Central memory CD8-positive, alpha-beta T cell (primary cell): Measurements from ENCODE around the gene TMEM119.
"Not testable (repeated sequence)": the region's sequence is repeated elsewhere in the genome, so short reads cannot be mapped to it uniquely, and the experiment has no call there.

Experiments used
- ATAC-seq: fragments of 150-1000 bp; cut with Tn5 transposase; replicated peaks from 2 replicates; pipeline ENCODE4 v1.10.0; 2022; ENCODE audit warnings: mild to moderate bottlenecking, moderate FRiP score, moderate number of reproducible peaks; ENCODE audit not compliant: poor library complexity, severe bottlenecking; ENCODE audit errors: extremely low read depth
- DNase-seq, 2 donors: peaks; one replicate each; pipeline ENCODE4 v3.0.0; 2021; ENCODE audit warnings: low spot score in 2 of 2
- H3K27ac Mint-ChIP-seq: one replicate; pipeline ENCODE4 v1.8.0; 2022; ENCODE audit warnings: low read depth, mild to moderate bottlenecking, moderate library complexity, mixed read lengths
- H3K27me3 Mint-ChIP-seq: one replicate; pipeline ENCODE4 v1.8.0; 2022; ENCODE audit warnings: mixed read lengths
- H3K36me3 Mint-ChIP-seq: one replicate; pipeline ENCODE4 v1.8.0; 2022; ENCODE audit warnings: mild to moderate bottlenecking, moderate library complexity, mixed read lengths; ENCODE audit not compliant: insufficient read depth
- H3K4me1 Mint-ChIP-seq: one replicate; pipeline ENCODE4 v1.8.0; 2022; ENCODE audit warnings: mixed read lengths
- H3K4me3 Mint-ChIP-seq: one replicate; pipeline ENCODE4 v1.8.0; 2022; ENCODE audit warnings: mild to moderate bottlenecking, moderate library complexity, mixed read lengths
- H3K9me3 Mint-ChIP-seq: one replicate; pipeline ENCODE4 v1.8.0; 2022; ENCODE audit warnings: mixed read lengths

Gene TMEM119

DNA sequence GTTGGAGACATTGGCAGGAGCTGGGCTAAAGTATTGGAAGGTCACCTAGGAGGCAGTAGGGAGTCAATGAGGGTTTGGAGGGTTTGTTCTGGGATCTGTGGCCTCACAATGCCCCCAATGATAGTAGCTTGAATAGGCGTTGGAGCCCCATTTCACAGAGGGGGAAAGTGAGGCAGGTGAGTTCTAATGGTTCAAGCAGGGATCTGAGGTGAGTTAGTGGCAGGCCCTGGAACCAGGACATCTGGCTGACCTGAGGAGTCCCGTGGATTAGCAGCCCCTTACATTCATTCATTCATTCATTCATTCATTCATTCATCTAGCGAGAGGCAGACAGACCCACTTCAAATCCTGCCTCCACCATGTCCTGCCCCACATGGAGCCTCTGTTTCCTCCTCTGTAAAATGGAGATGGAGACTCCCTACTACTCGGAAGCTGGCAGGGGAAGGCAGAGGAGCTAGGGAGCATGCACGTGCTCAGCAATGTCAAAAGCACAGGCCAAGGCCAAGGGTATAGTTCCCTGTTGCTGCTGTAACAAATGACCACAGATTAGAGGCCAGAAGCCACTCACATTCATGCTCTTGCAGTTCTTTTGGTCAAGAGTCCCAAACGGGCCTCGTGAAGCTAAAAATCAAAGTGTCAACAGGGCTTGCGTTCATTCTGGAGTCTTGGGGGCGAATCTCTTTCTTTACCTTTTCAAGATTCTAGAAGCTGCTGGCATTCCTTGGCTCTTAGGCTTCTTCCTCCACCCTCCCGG is 2.2 kb upstream of the TMEM119 start:
- H3K9me3 Mint-ChIP-seq, result no peaks in the 10 kb centered on the region
- H3K36me3 Mint-ChIP-seq, result no peaks in the 10 kb centered on the region
- no peak overlapping the region for H3K27ac Mint-ChIP-seq
- H3K27me3 Mint-ChIP-seq, result no peaks in the 10 kb centered on the region
- DNase-seq (no peak), ATAC-seq (no peak)
- no peaks in the 10 kb centered on the region for H3K4me1 Mint-ChIP-seq
- H3K4me3 Mint-ChIP-seq, result no peak overlapping the region

- H3K27me3 Mint-ChIP-seq, result no peaks in the 10 kb centered on the region
- H3K9me3 Mint-ChIP-seq, result no peaks in the 10 kb centered on the region
- no peaks in the 10 kb centered on the region for H3K4me1 Mint-ChIP-seq
- ATAC-seq, result no peak
- H3K27ac Mint-ChIP-seq, result no peak overlapping the region
- no peak for DNase-seq
- no peak overlapping the region for H3K4me3 Mint-ChIP-seq
- H3K36me3 Mint-ChIP-seq, result no peaks in the 10 kb centered on the region
These were observed 1.7 kb upstream of the TMEM119 start for GRCh38 chr12:108599541-108599940.

DNA sequence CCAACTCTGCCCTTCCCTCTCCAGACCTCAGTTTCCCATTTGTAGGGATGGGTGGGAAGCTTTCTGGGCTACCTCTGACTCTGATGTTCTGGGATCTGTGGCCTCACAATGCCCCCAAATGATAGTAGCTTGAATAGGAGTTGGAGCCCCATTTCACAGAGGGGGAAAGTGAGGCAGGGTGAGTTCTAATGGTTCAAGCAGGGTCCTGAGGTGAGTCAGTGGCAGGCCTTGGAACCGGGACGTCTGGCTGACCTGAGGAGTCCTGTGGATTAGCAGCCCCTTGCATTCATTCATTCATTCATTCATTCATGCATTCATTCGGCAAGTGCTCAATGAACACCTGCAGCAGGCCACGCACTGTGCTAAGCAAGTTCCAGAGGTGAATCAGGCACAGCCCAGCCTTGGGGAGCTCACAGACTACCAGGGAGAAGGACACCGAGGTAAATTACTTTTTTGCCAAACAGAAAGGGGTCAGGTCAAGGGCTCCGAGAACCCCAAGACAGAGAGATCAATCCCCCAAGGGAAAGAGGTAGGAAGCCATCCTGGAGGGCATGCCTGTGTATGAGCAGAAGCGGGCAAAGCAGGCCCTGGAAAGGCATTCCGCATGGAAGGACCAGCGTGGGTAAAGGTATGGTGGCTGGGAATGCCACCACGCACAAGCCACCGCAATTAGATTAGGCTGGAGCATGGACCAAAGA is 818 bp upstream of the TMEM119 start:
- Mint-ChIP-seq H3K36me3 (no peaks in the 10 kb centered on the region), H3K27me3 (no peaks in the 10 kb centered on the region), H3K4me3 (no peak overlapping the region), H3K9me3 (no peaks in the 10 kb centered on the region), H3K27ac (no peak overlapping the region), H3K4me1 (no peaks in the 10 kb centered on the region)
- DNase-seq (no peak), ATAC-seq (no peak)

DNA sequence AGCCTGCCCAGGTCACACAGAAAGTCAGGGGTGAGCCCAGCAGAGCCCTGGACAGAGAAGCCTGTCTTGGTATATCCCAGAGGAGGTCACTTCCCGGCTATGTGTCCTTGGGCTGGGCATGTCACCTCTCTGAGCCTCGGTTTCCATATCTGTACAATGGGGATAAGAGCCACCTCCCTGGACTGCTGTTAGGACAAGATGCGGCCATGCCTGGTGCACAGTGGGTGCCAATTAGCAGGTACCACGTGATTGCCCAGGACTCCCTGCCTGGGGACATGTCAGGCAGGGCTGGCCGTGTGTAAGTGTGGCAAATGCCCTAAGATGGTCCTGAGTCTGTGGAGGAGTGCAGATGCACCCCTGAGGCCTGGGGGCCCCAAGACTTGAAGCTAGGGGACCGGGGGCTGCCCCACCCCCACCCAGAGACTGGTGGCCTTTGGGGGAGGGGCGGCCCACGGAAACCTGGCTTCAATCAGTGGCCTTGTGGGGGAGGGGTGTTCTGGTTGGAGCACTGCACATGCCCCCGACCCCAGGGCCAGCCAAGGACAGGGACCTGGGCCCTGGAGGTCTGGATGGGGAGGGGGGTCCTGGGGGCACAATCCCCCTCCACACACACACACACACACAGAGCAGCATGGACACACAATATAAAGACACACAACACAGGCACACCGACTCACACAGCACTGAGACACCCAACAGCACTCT is 878 bp downstream of the TMEM119 start:
- Mint-ChIP-seq H3K27ac (no peak overlapping the region), H3K9me3 (no peaks in the 10 kb centered on the region), H3K4me3 (no peak overlapping the region), H3K36me3 (no peaks in the 10 kb centered on the region), H3K27me3 (no peaks in the 10 kb centered on the region), H3K4me1 (no peaks in the 10 kb centered on the region)
- ATAC-seq, result no peak
- no peak for DNase-seq

- Mint-ChIP-seq H3K9me3 (no peaks in the 10 kb centered on the region), H3K36me3 (no peaks in the 10 kb centered on the region), H3K4me1 (no peaks in the 10 kb centered on the region), H3K27me3 (no peaks in the 10 kb centered on the region), H3K27ac (no peak overlapping the region), H3K4me3 (no peak overlapping the region)
- ATAC-seq, result no peak
- no peak for DNase-seq
These were observed 1.9 kb downstream of the TMEM119 start for GRCh38 chr12:108595711-108596647.

GRCh38 chr12:108594960-108595710 is 2.7 kb downstream of the TMEM119 start:
- no peaks in the 10 kb centered on the region for H3K36me3 Mint-ChIP-seq
- H3K27ac Mint-ChIP-seq, result no peak overlapping the region
- no peak overlapping the region for H3K4me3 Mint-ChIP-seq
- H3K4me1 Mint-ChIP-seq, result no peaks in the 10 kb centered on the region
- no peaks in the 10 kb centered on the region for H3K9me3 Mint-ChIP-seq
- no peak for DNase-seq
- no peaks in the 10 kb centered on the region for H3K27me3 Mint-ChIP-seq
- ATAC-seq, result no peak

- ATAC-seq (no peak), DNase-seq (no peak)
- Mint-ChIP-seq H3K27me3 (no peaks in the 10 kb centered on the region), H3K4me1 (no peaks in the 10 kb centered on the region), H3K4me3 (no peak overlapping the region), H3K27ac (no peak overlapping the region), H3K36me3 (no peaks in the 10 kb centered on the region), H3K9me3 (no peaks in the 10 kb centered on the region)
These were observed 3.5 kb downstream of the TMEM119 start for GRCh38 chr12:108594323-108594903.

DNA sequence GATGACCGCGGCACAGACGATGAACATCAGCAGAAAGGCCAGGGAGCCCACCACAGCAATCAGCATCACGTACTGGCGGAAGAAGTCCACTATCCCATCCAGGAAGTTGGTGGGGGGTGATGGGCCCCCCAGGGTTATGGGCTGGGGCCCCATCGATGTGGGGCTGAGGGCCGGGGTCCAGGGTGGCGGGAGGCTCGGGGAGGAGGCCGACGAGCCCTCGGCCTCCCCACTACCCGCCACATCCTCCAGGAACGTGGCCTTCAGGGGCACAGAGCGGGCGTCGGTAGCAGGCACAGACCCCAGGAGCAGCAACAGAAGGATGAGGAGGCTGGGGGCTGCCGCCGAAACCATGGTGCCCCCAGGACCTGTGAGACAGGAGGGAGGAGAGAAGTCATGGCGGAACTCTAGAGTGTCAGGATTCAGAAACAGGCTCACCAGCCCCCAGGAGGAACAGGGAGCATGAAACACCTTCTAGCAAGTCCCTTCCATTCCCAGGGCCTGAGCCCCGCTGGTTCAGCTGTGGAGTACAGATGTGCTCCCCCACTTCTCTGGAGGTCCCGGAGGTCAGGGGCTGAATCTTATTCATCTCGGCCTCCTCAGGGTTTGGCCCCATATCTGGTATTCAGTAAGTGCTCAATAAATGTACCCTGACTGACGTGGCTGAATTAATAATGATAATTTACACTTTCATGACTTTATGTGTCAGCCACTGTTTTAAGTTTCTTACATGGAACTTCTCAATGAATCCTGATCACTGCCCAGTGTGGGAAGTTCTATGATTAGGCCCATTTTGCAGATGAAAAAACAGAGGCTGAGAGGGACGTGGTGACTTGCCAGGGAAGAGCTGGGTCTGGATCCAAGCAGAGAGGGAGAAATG is 5.6 kb downstream of the TMEM119 start:
- Mint-ChIP-seq H3K36me3 (no peaks in the 10 kb centered on the region), H3K4me1 (no peaks in the 10 kb centered on the region), H3K4me3 (no peak overlapping the region), H3K9me3 (no peaks in the 10 kb centered on the region), H3K27ac (no peak overlapping the region), H3K27me3 (no peaks in the 10 kb centered on the region)
- ATAC-seq (no peak), DNase-seq (no peak)

- Mint-ChIP-seq H3K4me3 (no peak overlapping the region), H3K36me3 (no peaks in the 10 kb centered on the region), H3K27ac (no peak overlapping the region), H3K9me3 (no peaks in the 10 kb centered on the region), H3K27me3 (peaks cover 2% of the 10 kb centered on the region), H3K4me1 (no peaks in the 10 kb centered on the region)
- DNase-seq, result no peak
- no peak for ATAC-seq
These were observed 6.5 kb downstream of the TMEM119 start for GRCh38 chr12:108591267-108591980.

DNA sequence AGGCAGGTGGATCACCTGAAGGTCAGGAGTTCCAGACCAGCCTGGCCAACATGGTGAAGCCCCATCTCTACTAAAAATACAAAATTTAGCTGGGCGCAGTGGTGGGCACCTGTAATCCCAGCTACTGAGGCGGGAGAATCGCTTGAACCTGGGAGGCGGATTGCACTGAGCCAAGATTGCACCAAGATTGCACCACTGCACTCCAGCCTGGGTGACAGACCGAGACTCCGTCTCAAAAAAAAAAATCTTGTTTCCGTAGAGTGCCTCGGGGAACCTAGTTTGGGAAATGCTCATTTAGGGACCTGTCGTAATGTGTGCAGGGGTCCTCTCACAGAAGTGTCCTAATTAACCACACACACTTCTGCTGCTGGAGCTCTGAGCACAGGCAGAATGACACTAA is 7.4 kb downstream of the TMEM119 start:
- DNase-seq, H3K36me3 Mint-ChIP-seq, H3K27ac Mint-ChIP-seq, H3K4me3 Mint-ChIP-seq, ATAC-seq, H3K4me1 Mint-ChIP-seq, H3K9me3 Mint-ChIP-seq, H3K27me3 Mint-ChIP-seq: not testable (repeated sequence)
